HepG2 (cell line): ENCODE measurements around the gene PTGR3.

ENCODE experiments used
- ATF7 ChIP-seq, 2 experiments: fragments of 450-650 bp in 1 of 2; sonication (generic) in 1 of 2; formaldehyde crosslinking in 1 of 2; IDR thresholded peaks; 2 replicates each; pipeline versions ENCODE4 v1.4.0 to v1.6.1; 2016 to 2020; ENCODE audit warnings: antibody characterized with exemption in 1 of 2, mild to moderate bottlenecking in 1 of 2, missing genetic modification reagents in 1 of 2
- EZH2 ChIP-seq: conservative IDR thresholded peaks from 2 replicates; pipeline ENCODE4 v1.6.1; 2012; ENCODE audit warnings: mild to moderate bottlenecking, low read depth, low read length, moderate library complexity
- FLYWCH1 ChIP-seq: sonication (generic); formaldehyde crosslinking; IDR thresholded peaks from 2 replicates; pipeline ENCODE4 v1.8.1; 2023; ENCODE audit warnings: mild to moderate bottlenecking, missing genetic modification reagents
- TF ChIP-seq, protein P1 (sequence below): sonication (generic); formaldehyde crosslinking; IDR thresholded peaks from 2 replicates; pipeline ENCODE4 v1.8.1; 2023; ENCODE audit warnings: missing genetic modification reagents, inconsistent platforms, borderline replicate concordance

DNA sequence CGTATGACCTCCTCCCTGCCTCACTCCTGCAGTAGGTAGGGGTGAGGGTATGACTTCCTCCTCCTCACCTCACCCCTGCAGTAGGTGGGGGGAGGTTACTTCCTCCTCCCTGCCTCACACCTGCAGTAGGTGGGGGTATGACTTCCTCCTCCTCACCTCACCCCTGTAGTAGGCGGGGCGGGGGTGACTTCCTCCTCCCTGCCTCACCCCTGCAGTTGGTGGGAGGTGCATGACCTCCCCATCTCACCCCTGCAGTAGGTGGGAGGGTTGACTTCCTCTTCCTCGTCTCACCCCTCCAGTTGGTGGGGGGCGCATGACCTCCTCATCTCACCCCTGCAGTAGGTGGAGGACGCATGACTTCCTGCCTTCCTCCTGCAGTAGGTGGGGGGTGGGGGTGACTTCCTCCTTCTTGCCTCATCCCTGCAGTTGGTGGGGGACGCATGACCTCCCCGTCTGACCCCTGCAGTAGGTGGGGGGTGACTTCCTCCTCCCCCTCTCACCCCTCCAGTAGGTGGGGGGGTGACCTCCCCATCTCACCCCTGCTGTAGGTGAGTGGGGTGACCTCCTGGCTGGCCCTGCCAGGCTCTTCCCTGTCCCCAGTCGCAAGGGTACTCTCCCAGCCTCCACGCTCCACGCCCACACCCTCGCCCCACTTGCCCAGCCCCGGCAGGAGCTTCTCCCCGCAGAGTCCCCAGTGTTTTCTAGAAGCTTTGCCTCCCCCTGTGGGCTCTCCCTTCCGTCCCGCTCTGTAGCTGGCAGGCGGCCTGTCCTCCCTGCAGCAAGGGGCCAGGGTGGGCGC is 40.9 kb upstream of the PTGR3 start:
- TF ChIP-seq FLYWCH1 (CRISPR knock-in tag) (no peak), EZH2 (no peak), ATF7 (IDR thresholded peaks at IDR 0.05) (no peak), ATF7 (CRISPR knock-in tag; IDR thresholded peaks at IDR 0.05) (no peak)
- TF ChIP-seq, protein P1, sequence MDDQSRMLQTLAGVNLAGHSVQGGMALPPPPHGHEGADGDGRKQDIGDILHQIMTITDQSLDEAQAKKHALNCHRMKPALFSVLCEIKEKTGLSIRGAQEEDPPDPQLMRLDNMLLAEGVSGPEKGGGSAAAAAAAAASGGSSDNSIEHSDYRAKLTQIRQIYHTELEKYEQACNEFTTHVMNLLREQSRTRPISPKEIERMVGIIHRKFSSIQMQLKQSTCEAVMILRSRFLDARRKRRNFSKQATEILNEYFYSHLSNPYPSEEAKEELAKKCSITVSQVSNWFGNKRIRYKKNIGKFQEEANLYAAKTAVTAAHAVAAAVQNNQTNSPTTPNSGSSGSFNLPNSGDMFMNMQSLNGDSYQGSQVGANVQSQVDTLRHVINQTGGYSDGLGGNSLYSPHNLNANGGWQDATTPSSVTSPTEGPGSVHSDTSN (CRISPR knock-in tag), result no peak
